Cortex of kidney (tissue), 1 donor: Measurements from ENCODE around the gene RAB11FIP3.
"Not testable (repeated sequence)": the region's sequence is repeated elsewhere in the genome, so short reads cannot be mapped to it uniquely, and the experiment has no call there.

Experiments
- DNase-seq: peaks from one replicate; lab custom pipeline; 2025; lab: John Stamatoyannopoulos, UW

RAB11FIP3 gene

GRCh38 chr16:392450-393030, 32.9 kb upstream of the RAB11FIP3 start:
- no peak for DNase-seq

- no peak for DNase-seq
Measured at GRCh38 chr16:396199-396598, 29.2 kb upstream of the RAB11FIP3 start.

- no peak for DNase-seq
Measured at GRCh38 chr16:396605-397004, 28.8 kb upstream of the RAB11FIP3 start.

GRCh38 chr16:397135-397661, 28.3 kb upstream of the RAB11FIP3 start, which contains the start of gene NME4:
NME4 (plus strand) TSS chr16:397199; CDS start chr16:397223, 24 bp downstream.
- no peak for DNase-seq

GRCh38 chr16:397736-398332, 27.6 kb upstream of the RAB11FIP3 start:
- no peak for DNase-seq

- DNase-seq, result no peak
Measured at GRCh38 chr16:398561-399339, 26.7 kb upstream of the RAB11FIP3 start.

GRCh38 chr16:399340-400019, 26.0 kb upstream of the RAB11FIP3 start:
- DNase-seq, result no peak

GRCh38 chr16:400061-400591, 25.3 kb upstream of the RAB11FIP3 start:
- DNase-seq, result no peak

GRCh38 chr16:401468-402348, 23.7 kb upstream of the RAB11FIP3 start, which contains the start of gene DECR2:
DECR2 (plus strand) TSS chr16:401885; CDS start chr16:401964, 79 bp downstream.
- DNase-seq, result no peak

- no peak for DNase-seq
Measured at GRCh38 chr16:404971-405486, 20.4 kb upstream of the RAB11FIP3 start.

GRCh38 chr16:405548-406506, 19.6 kb upstream of the RAB11FIP3 start:
- DNase-seq, result no peak

GRCh38 chr16:407253-407652, 18.2 kb upstream of the RAB11FIP3 start:
- no peak for DNase-seq

- DNase-seq, result no peak
Measured at GRCh38 chr16:410516-411178, 14.8 kb upstream of the RAB11FIP3 start.

- no peak for DNase-seq
Measured at GRCh38 chr16:411576-412265, 13.7 kb upstream of the RAB11FIP3 start.

GRCh38 chr16:414395-415169, 10.9 kb upstream of the RAB11FIP3 start:
- no peak for DNase-seq

- not testable (repeated sequence) for DNase-seq
Measured at GRCh38 chr16:415170-415498, 10.3 kb upstream of the RAB11FIP3 start.

GRCh38 chr16:422179-422578, 3.3 kb upstream of the RAB11FIP3 start:
- not testable (repeated sequence) for DNase-seq
